ENCODE results near the gene FST. TPM values are rescaled to one million over a fixed set of nuclear protein-coding genes. Genes with fewer than 3 reads are reported as not detected.

Gene FST
- 3.2 and 19.6 TPM in 2 replicates for total RNA-seq

- DNase-seq (ENCODE audit: low read depth in 2 of 2), result peak in 1 of 2 donors; percentile 43
Measured at GRCh38 chr5:53480416-53481158, at the start of gene FST. FST (plus strand) TSS chr5:53480629; CDS start chr5:53480792, 163 bp downstream.

- DNase-seq (ENCODE audit: low read depth in 2 of 2), result peak in 1 of 2 donors; percentile 10
Measured at GRCh38 chr5:53431665-53432064, 48.8 kb upstream of the FST start.

GRCh38 chr5:53433026-53433425, 47.4 kb upstream of the FST start:
- DNase-seq (ENCODE audit: low read depth in 2 of 2), result no peak

- no peak for DNase-seq (ENCODE audit: low read depth in 2 of 2)
Measured at GRCh38 chr5:53434541-53434940, 45.9 kb upstream of the FST start.

- DNase-seq (ENCODE audit: low read depth in 2 of 2), result no peak
Measured at GRCh38 chr5:53436480-53437191, 43.8 kb upstream of the FST start.

GRCh38 chr5:53438079-53438478, 42.4 kb upstream of the FST start:
- DNase-seq (ENCODE audit: low read depth in 2 of 2), result no peak

GRCh38 chr5:53438486-53439472, 41.6 kb upstream of the FST start:
- no peak for DNase-seq (ENCODE audit: low read depth in 2 of 2)

GRCh38 chr5:53442961-53443360, 37.5 kb upstream of the FST start:
- no peak for DNase-seq (ENCODE audit: low read depth in 2 of 2)

- no peak for DNase-seq (ENCODE audit: low read depth in 2 of 2)
Measured at GRCh38 chr5:53445569-53445968, 34.9 kb upstream of the FST start.

- no peak for DNase-seq (ENCODE audit: low read depth in 2 of 2)
Measured at GRCh38 chr5:53446908-53447307, 33.5 kb upstream of the FST start.

- DNase-seq (ENCODE audit: low read depth in 2 of 2), result no peak
Measured at GRCh38 chr5:53448851-53449250, 31.6 kb upstream of the FST start.

GRCh38 chr5:53453898-53454718, 26.3 kb upstream of the FST start:
- DNase-seq (ENCODE audit: low read depth in 2 of 2), result no peak

- no peak for DNase-seq (ENCODE audit: low read depth in 2 of 2)
Measured at GRCh38 chr5:53454719-53455000, 25.8 kb upstream of the FST start.

- no peak for DNase-seq (ENCODE audit: low read depth in 2 of 2)
Measured at GRCh38 chr5:53456366-53456765, 24.1 kb upstream of the FST start.

GRCh38 chr5:53463909-53464621, 16.4 kb upstream of the FST start:
- DNase-seq (ENCODE audit: low read depth in 2 of 2), result no peak

GRCh38 chr5:53464722-53465121, 15.7 kb upstream of the FST start:
- DNase-seq (ENCODE audit: low read depth in 2 of 2), result no peak

GRCh38 chr5:53469946-53470687, 10.3 kb upstream of the FST start:
- DNase-seq (ENCODE audit: low read depth in 2 of 2), result no peak

- peak in 1 of 2 donors; percentile 40 for DNase-seq (ENCODE audit: low read depth in 2 of 2)
Measured at GRCh38 chr5:53472279-53472678, 8.2 kb upstream of the FST start.

- DNase-seq (ENCODE audit: low read depth in 2 of 2), result peak; percentile 66
Measured at GRCh38 chr5:53472720-53473510, 7.5 kb upstream of the FST start.

Measured in dermis microvascular lymphatic vessel endothelial cell (primary cell).